Measurements from ENCODE around the gene IGDCC3. TPM values are rescaled to one million over a fixed set of nuclear protein-coding genes. Genes with fewer than 3 reads are reported as not detected.

The IGDCC3 gene
- total and polyA plus RNA-seq, 2 donors (not counting 3 experiments of a cell fraction or from before 2014, with no cell fraction given) = 0.03 TPM; not detected in 1

- Histone ChIP-seq H3K9me3 (replicated peaks; ENCODE audit: control insufficient read depth, insufficient read depth, low read length) (no peaks in the 10 kb centered on the region), H3K4me2 (ENCODE audit: insufficient read depth, low read length) (peak overlapping the region; percentile 60), H4K20me1 (replicated peaks; ENCODE audit: control insufficient read depth, extremely low read depth, insufficient read depth, low read length) (no peaks in the 10 kb centered on the region), H3K4me3 (replicated peaks in 1 of 3; ENCODE audit: insufficient read depth in 1 of 3, low read depth in 1 of 3, low read length in 3 of 3) (no peak overlapping the region), H3K27me3 (ENCODE audit: control insufficient read depth in 2 of 2, insufficient read depth in 2 of 2, low read length in 2 of 2) (peaks cover 8 to 13% of the 10 kb centered on the region in 2 experiments), H3K36me3 (ENCODE audit: control insufficient read depth in 2 of 2, extremely low read depth in 1 of 2, insufficient read depth in 2 of 2, low read length in 2 of 2) (no peaks in the 10 kb centered on the region), H3K27ac (ENCODE audit: insufficient read depth, low read depth, low read length) (no peak overlapping the region), H3K4me1 (ENCODE audit: control insufficient read depth, extremely low read depth, insufficient read depth, low read length) (peaks cover 6% of the 10 kb centered on the region), H3K9ac (replicated peaks; ENCODE audit: extremely low read depth, insufficient read depth, low read length) (no peak overlapping the region), H2AFZ (ENCODE audit: low read depth, low read length) (peak overlapping the region; percentile 79), H3K79me2 (ENCODE audit: control insufficient read depth, insufficient read depth, low read length) (no peaks in the 10 kb centered on the region), H3K9me1 (replicated peaks; ENCODE audit: control insufficient read depth, extremely low read depth, insufficient read depth, low read length) (no peaks in the 10 kb centered on the region)
- dilution Hi-C loops (cut with MboI; ENCODE audit: extremely low pct_ligation_motif_present, low sequenced_read_pairs) = no loop called here
- TF ChIP-seq FOS (IDR thresholded peaks at IDR 0.05; ENCODE audit: borderline replicate concordance, insufficient read depth, low read length) (no peak), POLR2AphosphoS5 (IDR thresholded peaks at IDR 0.05; ENCODE audit: insufficient read depth, low read depth, low read length) (no peak)
- TF ChIP-seq, protein P1, sequence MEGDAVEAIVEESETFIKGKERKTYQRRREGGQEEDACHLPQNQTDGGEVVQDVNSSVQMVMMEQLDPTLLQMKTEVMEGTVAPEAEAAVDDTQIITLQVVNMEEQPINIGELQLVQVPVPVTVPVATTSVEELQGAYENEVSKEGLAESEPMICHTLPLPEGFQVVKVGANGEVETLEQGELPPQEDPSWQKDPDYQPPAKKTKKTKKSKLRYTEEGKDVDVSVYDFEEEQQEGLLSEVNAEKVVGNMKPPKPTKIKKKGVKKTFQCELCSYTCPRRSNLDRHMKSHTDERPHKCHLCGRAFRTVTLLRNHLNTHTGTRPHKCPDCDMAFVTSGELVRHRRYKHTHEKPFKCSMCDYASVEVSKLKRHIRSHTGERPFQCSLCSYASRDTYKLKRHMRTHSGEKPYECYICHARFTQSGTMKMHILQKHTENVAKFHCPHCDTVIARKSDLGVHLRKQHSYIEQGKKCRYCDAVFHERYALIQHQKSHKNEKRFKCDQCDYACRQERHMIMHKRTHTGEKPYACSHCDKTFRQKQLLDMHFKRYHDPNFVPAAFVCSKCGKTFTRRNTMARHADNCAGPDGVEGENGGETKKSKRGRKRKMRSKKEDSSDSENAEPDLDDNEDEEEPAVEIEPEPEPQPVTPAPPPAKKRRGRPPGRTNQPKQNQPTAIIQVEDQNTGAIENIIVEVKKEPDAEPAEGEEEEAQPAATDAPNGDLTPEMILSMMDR (IDR thresholded peaks at IDR 0.05; ENCODE audit: extremely low read depth in 1 of 2, insufficient read depth in 1 of 2, low read depth in 1 of 2, low read length in 2 of 2) = peak; percentile 96
- TF ChIP-seq, protein P2, sequence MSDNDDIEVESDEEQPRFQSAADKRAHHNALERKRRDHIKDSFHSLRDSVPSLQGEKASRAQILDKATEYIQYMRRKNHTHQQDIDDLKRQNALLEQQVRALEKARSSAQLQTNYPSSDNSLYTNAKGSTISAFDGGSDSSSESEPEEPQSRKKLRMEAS (IDR thresholded peaks at IDR 0.05; ENCODE audit: insufficient read depth, insufficient read length) = peak; percentile 66
- no TSS peak for BruUV-seq (replicated peaks)
- CTCF ChIA-PET = interaction anchor here (0.6 to 11.5 kb wide), 26 partner anchors 9 to 351 kb away, joined by 3 to 274 read pairs (median 6); partner anchors contain the start of gene RNU5B-1
- POLR2A ChIA-PET = interaction anchor here (1.5 to 3.1 kb wide), 2 partner anchors 66 to 80 kb away, joined by 4 to 12 read pairs; partner anchors contain the start of gene RNU5B-1
- FAIRE-seq (peak; percentile 95), DNase-seq (ENCODE audit: low read depth, low spot score) (peak; percentile 82)
- intact Hi-C loops (cut with micrococcal nuclease) = loop anchor here (1.0 kb wide), 3 partner anchors 16 to 196 kb away; no protein-coding TSS in a partner anchor
Observed at GRCh38 chr15:65384895-65385869, 7.4 kb upstream of the IGDCC3 start.
